Fibroblast of skin of abdomen (primary cell): ENCODE data around the gene PIKFYVE. TPM values are rescaled to one million over a fixed set of nuclear protein-coding genes. Genes with fewer than 3 reads are reported as not detected.
"Not testable (repeated sequence)": the region's sequence is repeated elsewhere in the genome, so short reads cannot be mapped to it uniquely, and the experiment has no call there.

ENCODE experiments used
- DNase-seq: peaks from one replicate; pipeline ENCODE4 v3.0.0-alpha.2; 2013
- polyA plus RNA-seq, 2 experiments: library from polyadenylated mRNA; unstranded; fragments of 120-200 nt; gene quantifications; one replicate each; pipeline ENCODE4 v1.2.1, GENCODE V29; 2013; ENCODE audit not compliant: insufficient read length in 2 of 2

The PIKFYVE gene
- polyA plus RNA-seq (2013, experiment 1 of 2; ENCODE audit: insufficient read length), result 10.4 TPM
- polyA plus RNA-seq (2013, experiment 2 of 2; ENCODE audit: insufficient read length), result 9.9 TPM

DNA sequence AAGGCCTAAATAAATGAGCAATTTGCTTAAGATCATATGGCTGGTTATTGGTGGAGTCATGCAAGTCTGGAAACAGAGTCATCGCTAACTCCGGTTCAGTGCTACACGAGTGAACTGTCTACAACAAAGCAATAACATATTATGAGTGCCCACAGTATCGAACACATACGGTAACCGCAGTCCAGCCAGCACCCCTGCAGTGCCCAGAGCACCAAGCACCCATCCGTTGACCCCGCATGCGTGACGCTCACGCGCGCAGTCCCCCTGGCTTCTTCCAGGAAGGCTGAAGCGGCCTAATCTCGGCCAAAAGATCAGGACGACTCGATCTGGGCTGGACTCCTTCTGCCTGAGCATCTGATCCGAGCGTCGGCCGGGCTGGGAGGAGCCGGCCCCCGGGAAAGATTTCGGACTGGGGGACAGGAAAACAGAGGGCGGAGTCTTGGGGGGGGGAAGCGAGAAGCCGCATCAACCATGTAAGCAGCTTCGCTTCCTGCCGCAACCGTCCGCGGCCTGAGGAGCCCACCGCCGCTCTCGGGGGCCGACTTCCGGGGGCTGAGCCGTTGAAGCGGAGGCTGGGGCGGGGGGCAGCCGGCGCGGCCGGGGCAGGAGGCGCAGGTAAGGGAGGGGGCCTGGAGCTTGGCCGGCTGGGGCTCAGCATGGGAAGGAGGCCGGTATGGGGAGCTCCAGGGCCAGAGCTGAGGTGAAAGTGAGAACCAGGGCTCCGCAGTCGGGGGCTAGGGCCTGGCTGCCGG is at the start of gene PIKFYVE:
PIKFYVE (plus strand) TSS at position 455 of the 752 bp plus-strand sequence. CDS start 5,265 bp downstream, outside the sequence.
- peak; percentile 99 for DNase-seq

- not testable (repeated sequence) for DNase-seq
Measured at GRCh38 chr2:208221873-208222272, 44.2 kb upstream of the PIKFYVE start.

GRCh38 chr2:208222351-208222750 is 43.7 kb upstream of the PIKFYVE start:
- DNase-seq, result peak; percentile 29

DNA sequence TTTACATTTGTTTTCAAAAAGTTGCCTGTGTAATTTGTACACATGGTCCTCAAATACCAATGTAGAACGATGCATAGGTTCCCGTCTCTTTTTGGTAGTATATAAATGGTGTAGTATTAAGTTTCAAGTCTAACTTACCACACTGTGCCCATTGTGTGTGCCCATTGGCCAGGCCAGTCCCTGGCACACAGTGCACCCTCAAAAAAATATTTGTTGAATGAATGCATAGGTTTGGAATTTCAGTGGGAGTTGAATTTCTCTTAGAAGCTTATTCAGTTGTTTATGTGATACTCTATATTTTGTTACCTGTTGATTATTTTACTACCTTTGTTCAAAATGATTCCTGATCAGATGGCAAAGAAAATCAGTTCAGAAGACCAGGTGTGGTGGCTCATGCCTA is 41.3 kb upstream of the PIKFYVE start:
- no peak for DNase-seq

- no peak for DNase-seq
Measured at GRCh38 chr2:208227581-208228232, 38.3 kb upstream of the PIKFYVE start.

GRCh38 chr2:208228476-208228875 is 37.6 kb upstream of the PIKFYVE start:
- DNase-seq, result no peak

- DNase-seq, result no peak
Measured at GRCh38 chr2:208234786-208235185, 31.3 kb upstream of the PIKFYVE start.

GRCh38 chr2:208235860-208236259 is 30.2 kb upstream of the PIKFYVE start:
- DNase-seq, result no peak

- no peak for DNase-seq
Measured at GRCh38 chr2:208239770-208240493, 26.1 kb upstream of the PIKFYVE start.

GRCh38 chr2:208240619-208241209 is 25.3 kb upstream of the PIKFYVE start:
- no peak for DNase-seq

GRCh38 chr2:208244422-208244821 is 21.6 kb upstream of the PIKFYVE start:
- no peak for DNase-seq

DNA sequence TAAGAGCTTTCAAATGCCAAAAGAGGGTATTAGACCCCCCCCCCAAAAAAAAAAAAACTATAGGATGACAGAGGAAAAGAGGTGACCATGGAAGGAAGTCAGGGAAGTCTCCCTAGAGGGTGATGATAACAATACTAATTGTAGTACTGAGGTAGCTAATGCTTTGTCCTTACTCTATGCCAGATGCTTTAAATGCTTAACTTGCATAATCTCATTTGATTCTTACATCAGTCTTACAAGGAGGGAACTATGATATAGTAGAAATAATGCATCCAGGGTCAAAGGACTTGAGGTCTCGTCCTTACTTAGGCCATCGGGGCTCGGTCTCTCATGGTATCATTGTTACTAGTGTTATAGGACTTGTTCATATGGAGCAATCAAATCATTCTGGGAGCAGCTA is 20.3 kb upstream of the PIKFYVE start:
- no peak for DNase-seq

DNA sequence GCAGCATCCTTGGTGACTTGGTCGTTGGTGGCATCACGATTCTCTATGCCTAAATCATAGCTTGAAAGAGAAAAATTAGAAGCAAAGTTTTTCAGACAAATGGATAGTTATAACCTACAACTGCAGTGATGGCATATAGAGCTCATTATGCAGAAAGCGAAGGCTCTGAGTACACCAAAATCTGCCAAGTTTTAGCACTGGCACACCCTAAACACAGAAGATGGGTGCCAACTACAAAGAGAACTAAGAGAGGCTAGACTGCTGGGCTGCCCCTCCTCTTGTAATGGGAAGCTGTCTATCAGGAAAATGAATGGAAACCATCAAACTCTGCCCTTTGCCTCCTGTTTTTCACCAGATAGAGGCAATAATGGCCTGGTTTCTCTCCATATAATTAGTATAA is 17.5 kb upstream of the PIKFYVE start:
- DNase-seq, result no peak

- peak; percentile 25 for DNase-seq
Measured at GRCh38 chr2:208249296-208249695, 16.8 kb upstream of the PIKFYVE start.

- DNase-seq, result no peak
Measured at GRCh38 chr2:208250388-208250787, 15.7 kb upstream of the PIKFYVE start.

GRCh38 chr2:208251098-208251497 is 15.0 kb upstream of the PIKFYVE start:
- no peak for DNase-seq

GRCh38 chr2:208252716-208253492 is 13.2 kb upstream of the PIKFYVE start:
- DNase-seq, result no peak

DNA sequence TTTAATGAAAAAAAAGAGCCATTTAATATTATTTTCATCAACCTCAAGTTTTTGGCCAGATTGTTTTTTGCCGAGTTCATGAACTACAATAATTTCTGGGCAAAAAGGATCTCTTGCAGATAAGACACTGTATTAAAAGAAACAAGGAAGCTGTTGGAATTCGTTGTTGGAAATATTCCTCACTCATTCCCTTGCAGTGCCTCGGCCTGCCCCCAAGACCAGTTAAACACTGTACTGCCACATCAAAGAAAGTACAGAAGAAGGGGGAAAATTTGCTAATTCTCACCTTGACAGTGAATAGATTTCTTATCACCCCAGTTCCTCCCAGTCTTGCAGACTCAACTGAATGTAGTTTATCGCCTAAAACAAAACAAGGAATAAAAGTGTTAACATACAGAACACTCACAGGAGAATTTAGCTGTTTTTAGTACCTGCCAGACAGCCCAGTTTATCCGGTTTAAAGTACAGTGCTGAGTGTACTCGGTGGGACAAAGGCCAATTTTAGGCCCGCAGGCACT is 12.4 kb upstream of the PIKFYVE start:
- DNase-seq, result no peak

- peak; percentile 70 for DNase-seq
Measured at GRCh38 chr2:208254118-208254870, 11.8 kb upstream of the PIKFYVE start.

- peak; percentile 95 for DNase-seq
Measured at GRCh38 chr2:208254871-208255556, 11.0 kb upstream of the PIKFYVE start, which contains the start of gene IDH1. Gene IDH1, minus strand, starts transcription at chr2:208255071. Its CDS starts 3,520 bp downstream, at chr2:208251551.
